ENCODE data around the gene SLC25A25. TPM values are rescaled to one million over a fixed set of nuclear protein-coding genes. Genes with fewer than 3 reads are reported as not detected.

Gene SLC25A25
- total RNA-seq, 1 experiment from 2014 or later = 30.8 TPM

- in situ Hi-C loops (cut with HindIII; ENCODE audit: low pct_unique_long_range_greater_than_20kb, low sequenced_read_pairs) = no loop called here
- no peak for DNase-seq (ENCODE audit: low read depth, low spot score)
Measured at GRCh38 chr9:128144239-128145181, 76.5 kb downstream of the SLC25A25 start.

DNA sequence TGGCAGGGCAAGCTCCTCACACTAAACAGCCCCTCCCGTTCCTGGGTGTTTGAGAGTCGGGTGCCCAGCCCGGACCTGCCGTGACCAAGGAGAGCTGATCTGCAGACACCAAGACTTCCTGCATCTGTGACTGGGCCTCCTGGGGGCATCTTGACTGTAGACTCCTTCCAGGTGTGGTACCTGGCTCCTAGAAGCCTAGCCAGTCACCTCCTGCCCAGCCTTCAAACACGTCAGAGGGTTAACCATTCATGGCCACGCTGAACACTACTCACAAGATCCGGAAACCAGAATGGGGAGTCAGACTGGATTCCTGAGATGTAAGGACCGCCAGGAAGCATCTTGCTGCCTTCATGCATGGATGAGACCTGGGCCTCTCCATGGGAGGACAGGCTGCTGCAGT is 77.5 kb downstream of the SLC25A25 start:
- no peak for DNase-seq (ENCODE audit: low read depth, low spot score)
- in situ Hi-C loops (cut with HindIII; ENCODE audit: low pct_unique_long_range_greater_than_20kb, low sequenced_read_pairs) = no loop called here

GRCh38 chr9:128145951-128146351 is 77.9 kb downstream of the SLC25A25 start:
- no peak for DNase-seq (ENCODE audit: low read depth, low spot score)
- in situ Hi-C loops (cut with HindIII; ENCODE audit: low pct_unique_long_range_greater_than_20kb, low sequenced_read_pairs) = no loop called here

DNA sequence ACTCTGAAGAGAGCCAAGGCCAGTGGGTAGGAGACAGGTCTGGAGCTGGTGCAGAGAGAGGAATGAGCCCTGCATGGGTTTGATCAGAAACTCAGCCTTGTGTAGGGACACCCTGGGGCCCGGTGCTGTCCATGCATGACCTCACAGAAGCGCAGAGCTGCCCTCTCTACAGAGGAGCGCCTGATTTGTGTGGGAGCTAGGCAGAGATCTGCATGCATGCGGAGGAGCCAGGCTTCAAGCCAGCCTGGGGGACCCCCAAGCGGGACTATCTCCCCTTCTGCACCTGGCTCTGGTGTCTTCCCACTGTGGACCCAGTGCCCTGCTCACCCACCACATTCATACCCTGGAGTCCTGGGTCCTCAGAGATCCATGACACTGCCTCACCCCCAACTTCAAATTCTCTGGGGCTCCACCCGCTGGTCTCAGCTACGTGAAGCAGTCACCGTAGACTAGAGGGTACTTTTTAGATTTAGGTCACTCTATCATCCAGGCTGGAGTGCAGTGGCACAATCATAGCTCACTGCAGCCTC is 78.6 kb downstream of the SLC25A25 start:
- DNase-seq (ENCODE audit: low read depth, low spot score) = no peak
- in situ Hi-C loops (cut with HindIII; ENCODE audit: low pct_unique_long_range_greater_than_20kb, low sequenced_read_pairs) = no loop called here

- in situ Hi-C loops (cut with HindIII; ENCODE audit: low pct_unique_long_range_greater_than_20kb, low sequenced_read_pairs) = no loop called here
- no peak for DNase-seq (ENCODE audit: low read depth, low spot score)
Measured at GRCh38 chr9:128148509-128149000, 80.5 kb downstream of the SLC25A25 start.

DNA sequence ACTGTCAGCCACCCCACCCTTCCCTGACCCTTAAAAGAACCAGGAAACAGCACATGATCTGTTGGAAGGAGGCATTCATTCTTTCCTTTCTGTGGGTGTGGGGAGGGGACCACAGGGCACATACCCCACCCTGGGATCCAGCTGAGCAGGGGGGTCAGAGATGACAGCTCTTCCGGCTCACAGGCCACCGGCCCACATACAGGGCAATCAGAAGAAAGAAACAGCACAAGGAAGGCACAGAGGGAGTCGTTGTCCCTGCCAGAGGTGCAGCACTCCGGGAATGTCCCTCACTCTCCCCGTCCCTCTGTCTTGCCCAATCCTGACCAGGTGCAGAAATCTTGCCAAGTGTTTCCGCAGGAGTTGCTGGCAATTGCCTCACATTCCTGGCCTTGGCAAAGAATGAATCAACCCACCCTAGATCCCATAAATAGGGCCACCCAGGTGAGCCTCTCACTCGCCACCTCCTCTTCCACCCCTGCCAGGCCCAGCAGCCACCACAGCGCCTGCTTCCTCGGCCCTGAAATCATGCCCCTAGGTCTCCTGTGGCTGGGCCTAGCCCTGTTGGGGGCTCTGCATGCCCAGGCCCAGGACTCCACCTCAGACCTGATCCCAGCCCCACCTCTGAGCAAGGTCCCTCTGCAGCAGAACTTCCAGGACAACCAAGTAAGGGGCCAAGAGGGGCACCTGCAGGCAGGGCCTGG is 81.1 kb downstream of the SLC25A25 start, which contains the start of gene LCN2:
LCN2 (plus strand) TSS at position 453 of the 701 bp plus-strand sequence; CDS start at position 526, 73 bp downstream.
- in situ Hi-C loops (cut with HindIII; ENCODE audit: low pct_unique_long_range_greater_than_20kb, low sequenced_read_pairs) = no loop called here
- DNase-seq (ENCODE audit: low read depth, low spot score) = no peak

- no peak for DNase-seq (ENCODE audit: low read depth, low spot score)
- in situ Hi-C loops (cut with HindIII; ENCODE audit: low pct_unique_long_range_greater_than_20kb, low sequenced_read_pairs) = no loop called here
Measured at GRCh38 chr9:128149951-128150593, 82.0 kb downstream of the SLC25A25 start.

- in situ Hi-C loops (cut with HindIII; ENCODE audit: low pct_unique_long_range_greater_than_20kb, low sequenced_read_pairs) = no loop called here
- DNase-seq (ENCODE audit: low read depth, low spot score) = peak; percentile 26
Measured at GRCh38 chr9:128150594-128151308, 82.7 kb downstream of the SLC25A25 start.

- no peak for DNase-seq (ENCODE audit: low read depth, low spot score)
- in situ Hi-C loops (cut with HindIII; ENCODE audit: low pct_unique_long_range_greater_than_20kb, low sequenced_read_pairs) = no loop called here
Measured at GRCh38 chr9:128151309-128152132, 83.5 kb downstream of the SLC25A25 start.

- in situ Hi-C loops (cut with HindIII; ENCODE audit: low pct_unique_long_range_greater_than_20kb, low sequenced_read_pairs) = no loop called here
- no peak for DNase-seq (ENCODE audit: low read depth, low spot score)
Measured at GRCh38 chr9:128152133-128153059, 84.4 kb downstream of the SLC25A25 start.

DNA sequence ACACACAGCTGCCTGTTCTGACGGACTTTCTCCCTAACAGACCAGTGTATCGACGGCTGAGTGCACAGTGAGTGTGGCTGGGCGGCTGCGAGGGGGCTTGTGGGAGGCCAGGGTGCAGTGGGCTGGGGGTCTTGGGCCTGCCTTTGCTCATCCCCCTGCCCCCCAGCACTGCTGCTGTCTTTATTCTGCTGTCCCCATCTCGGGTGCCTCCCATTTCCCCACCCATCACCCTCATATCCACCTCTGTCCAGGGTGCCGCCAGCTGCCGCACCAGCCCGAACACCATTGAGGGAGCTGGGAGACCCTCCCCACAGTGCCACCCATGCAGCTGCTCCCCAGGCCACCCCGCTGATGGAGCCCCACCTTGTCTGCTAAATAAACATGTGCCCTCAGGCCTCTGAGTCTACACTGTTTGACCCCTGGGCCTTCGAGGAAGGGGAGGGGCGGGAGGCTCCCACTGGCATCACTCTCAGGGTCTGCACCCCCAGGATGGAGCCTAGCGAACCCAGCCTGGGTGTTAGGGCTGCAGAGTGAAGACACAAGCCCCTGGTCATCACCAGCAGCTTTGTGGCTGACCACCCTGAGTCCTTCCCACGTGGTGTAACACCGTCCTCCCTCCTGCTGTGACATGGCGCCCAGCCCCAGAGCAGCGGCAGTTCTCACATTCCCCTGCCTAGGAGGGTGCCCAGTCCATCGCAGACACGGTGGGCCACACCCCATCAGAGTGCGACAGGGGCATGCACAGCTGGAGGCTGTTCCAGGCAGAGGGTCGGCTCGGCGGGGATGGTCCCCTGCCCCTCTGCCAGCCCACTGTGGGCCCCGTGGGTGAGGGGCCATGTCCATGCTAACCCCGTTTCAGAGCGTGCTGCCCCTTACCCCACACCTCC is 85.3 kb downstream of the SLC25A25 start:
- in situ Hi-C loops (cut with HindIII; ENCODE audit: low pct_unique_long_range_greater_than_20kb, low sequenced_read_pairs) = no loop called here

DNA sequence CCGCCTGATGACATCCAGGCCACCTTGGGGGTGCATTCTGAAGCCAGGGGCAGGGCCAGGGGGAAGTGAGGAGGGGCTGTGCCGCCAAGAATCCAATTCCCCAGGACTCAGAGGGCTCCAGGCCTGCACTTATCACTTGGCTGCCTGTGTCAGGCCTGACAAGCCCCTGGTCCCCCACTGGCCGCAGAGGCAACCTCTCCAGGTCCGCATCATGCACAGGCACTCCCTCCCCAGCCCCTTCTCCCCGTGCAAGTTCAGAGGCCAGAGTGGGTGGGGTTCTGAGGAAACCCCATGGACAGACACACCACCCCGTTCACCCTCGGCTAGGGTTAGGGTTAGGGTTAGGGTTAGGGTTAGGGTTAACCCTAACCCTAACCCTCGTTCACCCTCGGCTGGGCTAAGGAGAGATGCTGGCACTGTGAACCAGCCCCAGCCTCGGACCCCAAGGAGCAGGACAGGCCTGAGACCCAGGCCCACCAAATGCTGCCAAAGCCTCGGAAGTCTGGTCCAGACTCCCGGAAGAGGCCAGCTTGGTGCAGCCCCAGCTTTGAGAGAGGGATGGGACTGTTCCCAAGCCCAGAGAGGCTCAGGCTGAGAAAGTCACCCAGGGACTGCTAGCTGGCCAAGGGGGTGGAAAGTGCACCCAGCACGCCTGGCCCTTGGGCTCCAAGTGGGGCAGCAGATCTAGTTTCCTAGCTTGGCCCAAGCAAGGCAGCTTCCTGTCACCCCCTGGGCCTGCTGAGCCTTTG is 86.1 kb downstream of the SLC25A25 start:
- in situ Hi-C loops (cut with HindIII; ENCODE audit: low pct_unique_long_range_greater_than_20kb, low sequenced_read_pairs) = no loop called here
- DNase-seq (ENCODE audit: low read depth, low spot score) = no peak

More for the DNA sequence above, 85.3 kb downstream of the SLC25A25 start:
- DNase-seq (ENCODE audit: low read depth, low spot score) = no peak

- DNase-seq (ENCODE audit: low read depth, low spot score) = no peak
- in situ Hi-C loops (cut with HindIII; ENCODE audit: low pct_unique_long_range_greater_than_20kb, low sequenced_read_pairs) = no loop called here
Measured at GRCh38 chr9:128155736-128156500, 87.9 kb downstream of the SLC25A25 start.
